Activated naive CD4-positive, alpha-beta T cell treated with Interleukin-2 at 50 U/mL for 16 hours (primary cell): ENCODE data around the gene TMEM235.
"Not testable (repeated sequence)": the region's sequence is repeated elsewhere in the genome, so short reads cannot be mapped to it uniquely, and the experiment has no call there.

ENCODE experiments used
- DNase-seq: peaks from one replicate; pipeline ENCODE4 v3.0.0-alpha.2; 2020

The TMEM235 gene

DNA sequence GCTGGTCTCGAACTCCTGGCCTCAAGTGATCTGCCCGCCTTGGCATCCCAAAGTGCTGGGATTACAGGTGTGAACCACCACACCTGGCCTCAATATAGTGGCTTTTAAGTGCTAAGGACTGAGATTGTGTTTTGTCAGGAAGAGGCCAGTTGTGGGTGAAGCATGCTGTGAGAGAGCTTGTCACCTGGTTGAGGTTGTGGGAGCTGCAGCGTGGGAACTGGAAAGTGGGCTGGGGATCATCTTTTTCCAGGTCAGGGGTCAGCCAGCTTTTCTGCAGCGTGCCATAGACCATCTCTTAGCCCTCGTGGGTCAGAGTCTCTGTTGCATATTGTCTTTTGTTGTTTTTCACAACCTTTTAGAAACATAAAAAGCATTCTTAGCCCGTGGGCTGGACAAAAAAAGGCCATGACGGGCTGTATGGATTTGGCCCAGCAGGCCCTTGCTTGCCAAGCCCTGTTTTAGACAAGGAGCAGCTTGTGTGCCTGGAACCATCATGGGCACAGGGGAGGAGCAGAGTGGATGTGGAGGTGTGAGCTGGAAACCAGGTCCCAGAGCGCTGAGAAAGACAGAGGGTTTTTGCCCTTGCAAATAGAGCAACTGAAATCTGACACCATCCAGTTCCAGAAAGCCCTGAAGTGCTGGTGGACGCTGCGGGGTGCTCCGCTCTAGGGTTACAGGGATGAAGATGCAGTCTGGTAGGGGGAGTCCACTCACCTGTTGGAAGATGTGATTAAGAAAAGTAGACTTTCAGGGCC, 11.9 kb upstream of the TMEM235 start:
- DNase-seq = no peak

DNA sequence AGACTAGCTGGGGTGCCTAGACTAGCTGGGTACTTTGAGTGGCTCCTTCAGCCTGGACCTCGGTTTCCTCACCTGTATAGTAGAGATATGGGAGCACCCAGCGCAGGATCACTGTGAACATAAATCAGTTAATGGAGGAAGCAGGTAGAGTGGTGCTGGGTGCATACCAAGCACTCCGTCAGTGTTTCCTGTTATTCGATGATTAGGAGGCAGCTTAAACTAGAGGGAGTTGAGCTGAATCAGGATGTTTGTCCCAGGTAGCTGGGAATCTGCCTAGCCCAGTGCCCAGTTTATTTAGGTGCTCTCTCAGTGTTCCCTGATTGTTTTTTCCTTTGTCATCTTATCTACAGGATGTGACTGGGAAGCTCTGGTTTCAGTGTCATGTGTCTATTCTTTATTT, 8.4 kb upstream of the TMEM235 start:
- DNase-seq = no peak

DNA sequence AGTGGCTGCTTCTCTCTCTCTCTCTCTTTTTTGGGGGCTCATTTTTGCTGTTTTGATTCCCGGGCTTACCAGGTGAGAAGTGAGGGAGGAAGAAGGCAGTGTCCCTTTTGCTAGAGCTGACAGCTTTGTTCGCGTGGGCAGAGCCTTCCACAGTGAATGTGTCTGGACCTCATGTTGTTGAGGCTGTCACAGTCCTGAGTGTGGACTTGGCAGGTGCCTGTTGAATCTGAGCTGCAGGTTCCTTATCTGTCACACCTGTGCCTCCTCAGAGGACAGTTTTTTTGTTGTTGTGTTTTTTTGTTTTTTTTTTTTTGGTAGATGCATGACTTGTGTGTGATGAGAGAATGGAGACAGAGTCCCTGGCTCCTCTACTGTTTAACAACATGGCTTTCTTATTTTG, 7.7 kb upstream of the TMEM235 start:
- no peak for DNase-seq

DNA sequence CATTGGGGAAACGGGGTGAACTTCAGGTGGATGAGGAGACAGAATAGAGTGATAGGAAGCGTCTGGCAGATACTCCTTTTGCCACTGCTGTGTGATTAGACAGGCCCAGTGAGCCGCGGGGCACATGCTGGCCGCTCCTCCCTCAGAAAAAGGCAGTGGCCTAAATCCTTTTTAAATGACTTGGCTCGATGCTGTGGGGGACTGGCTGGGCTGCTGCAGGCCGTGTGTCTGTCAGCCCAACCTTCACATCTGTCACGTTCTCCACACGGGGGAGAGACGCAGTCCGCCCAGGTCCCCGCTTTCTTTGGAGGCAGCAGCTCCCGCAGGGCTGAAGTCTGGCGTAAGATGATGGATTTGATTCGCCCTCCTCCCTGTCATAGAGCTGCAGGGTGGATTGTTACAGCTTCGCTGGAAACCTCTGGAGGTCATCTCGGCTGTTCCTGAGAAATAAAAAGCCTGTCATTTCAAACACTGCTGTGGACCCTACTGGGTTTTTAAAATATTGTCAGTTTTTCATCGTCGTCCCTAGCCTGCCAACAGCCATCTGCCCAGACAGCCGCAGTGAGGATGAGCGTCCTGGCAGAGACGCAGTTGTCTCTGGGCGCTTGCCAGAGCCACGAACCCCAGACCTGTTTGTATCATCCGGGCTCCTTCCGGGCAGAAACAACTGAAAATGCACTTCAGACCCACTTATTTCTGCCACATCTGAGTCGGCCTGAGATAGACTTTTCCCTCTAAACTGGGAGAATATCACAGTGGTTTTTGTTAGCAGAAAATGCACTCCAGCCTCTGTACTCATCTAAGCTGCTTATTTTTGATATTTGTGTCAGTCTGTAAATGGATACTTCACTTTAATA, 7.0 kb upstream of the TMEM235 start:
- no peak for DNase-seq

DNA sequence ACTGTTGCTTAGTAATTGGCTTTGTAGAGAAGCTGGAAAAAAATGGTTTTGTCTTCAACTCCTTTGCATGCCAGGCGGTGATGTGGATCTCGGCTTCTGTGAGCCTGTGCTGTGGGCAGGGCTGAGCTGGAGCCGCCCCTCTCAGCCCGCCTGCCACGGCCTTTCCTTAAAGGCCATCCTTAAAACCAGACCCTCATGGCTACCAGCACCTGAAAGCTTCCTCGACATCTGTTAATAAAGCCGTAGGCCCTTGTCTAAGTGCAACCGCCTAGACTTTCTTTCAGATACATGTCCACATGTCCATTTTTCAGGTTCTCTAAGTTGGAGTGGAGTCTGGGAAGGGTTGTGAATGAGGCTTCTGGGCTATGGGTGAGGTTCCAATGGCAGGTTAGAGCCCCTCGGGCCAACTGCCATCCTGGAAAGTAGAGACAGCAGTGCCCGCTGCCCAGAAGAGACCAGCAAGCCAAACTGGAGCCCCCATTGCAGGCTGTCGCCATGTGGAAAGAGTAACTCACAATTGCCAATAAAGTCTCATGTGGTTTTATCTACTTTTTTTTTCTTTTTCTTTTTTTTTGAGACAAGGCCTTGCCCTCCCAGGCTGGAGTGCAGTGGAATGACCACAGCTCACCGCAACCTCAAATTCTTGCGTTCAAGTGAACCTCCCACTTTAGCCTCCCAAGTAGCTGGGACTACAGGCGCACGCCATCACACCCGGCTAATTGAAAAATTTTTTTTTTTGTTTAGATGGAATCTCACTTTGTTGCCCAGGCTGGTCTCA, 6.2 kb upstream of the TMEM235 start:
- DNase-seq = no peak

DNA sequence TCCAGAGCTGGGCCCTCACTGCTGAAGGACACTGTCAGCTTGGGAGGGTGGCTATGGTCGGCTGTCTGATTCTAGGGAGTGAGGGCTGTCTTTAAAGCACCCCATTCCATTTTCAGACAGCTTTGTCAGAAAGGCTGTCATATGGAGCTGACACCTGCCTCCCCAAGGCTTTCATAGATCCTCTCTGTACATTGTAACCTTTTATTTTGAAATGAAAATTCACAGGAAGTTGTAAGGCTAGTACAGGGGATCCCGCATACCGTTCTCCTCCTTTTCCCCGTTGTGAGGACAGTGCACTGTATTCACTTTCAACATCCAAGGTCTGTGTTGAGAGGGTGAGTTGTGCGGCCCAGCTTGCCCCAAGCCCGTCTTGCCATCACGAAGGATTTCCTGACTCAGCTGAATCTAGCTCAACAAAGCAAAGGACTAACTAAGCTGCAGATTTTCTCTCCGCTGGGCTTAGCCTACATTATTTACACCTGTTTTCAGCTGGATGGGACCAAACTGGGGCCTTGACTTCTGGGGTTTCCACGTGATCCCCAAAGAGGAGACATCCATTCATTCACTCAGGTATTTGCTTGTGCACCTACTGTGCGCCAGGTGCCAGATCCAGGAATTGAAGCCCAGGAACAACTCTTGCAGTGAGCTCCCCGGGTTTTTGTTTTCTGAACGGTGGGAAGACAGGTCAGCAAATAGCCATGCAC, 5.2 kb upstream of the TMEM235 start:
- DNase-seq = no peak

DNA sequence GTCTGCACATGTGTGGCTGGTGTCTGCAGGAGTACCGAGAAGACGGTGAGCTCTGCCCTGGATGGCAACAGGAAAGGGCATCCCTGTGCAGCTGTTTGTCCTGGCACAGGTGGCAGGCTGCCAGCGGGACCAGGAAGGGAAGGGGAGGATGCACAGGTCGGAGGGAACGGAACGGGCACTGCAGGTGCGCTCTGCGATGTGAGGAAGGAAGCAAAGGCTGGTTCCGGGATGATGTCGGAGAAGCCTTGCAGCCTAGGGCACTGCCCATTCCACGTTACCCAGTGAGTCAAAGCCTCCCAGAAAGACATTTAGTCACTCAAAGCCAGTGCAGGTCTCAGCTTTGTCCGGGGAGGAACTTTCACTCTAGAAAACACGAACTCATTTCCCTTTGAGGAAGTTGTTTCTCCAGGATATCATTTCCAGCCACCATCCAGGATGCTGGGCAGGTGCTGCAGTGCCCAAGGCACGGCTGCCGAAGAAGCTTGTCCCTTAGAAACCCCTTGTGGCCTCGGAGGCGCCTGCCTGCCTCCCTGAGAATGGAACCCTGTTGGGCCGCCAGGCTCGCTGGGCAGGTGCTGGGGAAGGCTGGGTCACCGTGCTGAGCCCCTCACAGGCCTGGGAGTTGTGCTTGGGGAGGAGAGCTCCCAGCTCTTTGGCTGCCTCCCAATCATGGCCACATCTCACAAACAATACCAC, 4.5 kb upstream of the TMEM235 start:
- DNase-seq = no peak

DNA sequence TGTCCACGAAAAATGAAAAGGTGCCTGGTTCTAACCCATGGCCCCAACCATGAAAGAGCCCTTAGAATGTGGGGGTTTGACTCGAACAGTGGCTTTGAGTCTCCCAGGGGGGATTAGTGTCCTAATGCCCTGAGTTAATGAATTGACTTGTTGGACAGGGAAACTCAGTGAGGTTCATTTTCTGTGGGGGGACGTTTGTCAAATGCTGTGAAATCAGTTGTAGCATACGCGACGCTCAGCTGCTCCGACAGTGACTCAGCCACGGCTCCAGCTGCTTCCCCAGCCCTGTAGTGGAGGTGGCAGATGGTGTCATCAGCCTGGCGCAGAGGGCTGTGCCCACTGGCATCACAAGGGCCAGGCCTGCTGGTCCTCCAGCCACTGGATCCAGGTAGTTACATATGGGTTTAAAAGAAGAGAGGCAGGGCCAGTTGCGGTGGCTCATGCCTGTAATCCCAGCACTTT, 3.9 kb upstream of the TMEM235 start:
- no peak for DNase-seq

DNA sequence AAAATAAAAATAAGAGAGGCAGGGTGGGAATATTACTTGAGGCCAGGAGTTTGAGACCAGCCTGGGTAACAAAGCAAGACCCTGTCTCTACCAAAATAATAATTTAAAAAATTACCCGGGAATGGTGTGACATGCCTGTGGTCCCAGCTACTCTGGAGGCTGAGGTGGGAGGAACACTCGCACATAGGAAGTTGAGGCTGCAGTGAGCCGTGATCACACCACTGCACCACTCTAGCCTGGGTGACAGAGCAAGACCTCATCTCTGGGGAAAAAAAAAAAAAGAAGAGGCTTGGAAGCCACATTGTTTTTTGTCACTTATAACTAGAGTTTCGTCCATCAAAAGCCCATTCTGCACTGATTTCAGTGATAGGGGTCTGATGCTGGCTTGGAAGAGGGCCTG, 3.3 kb upstream of the TMEM235 start:
- DNase-seq = no peak

DNA sequence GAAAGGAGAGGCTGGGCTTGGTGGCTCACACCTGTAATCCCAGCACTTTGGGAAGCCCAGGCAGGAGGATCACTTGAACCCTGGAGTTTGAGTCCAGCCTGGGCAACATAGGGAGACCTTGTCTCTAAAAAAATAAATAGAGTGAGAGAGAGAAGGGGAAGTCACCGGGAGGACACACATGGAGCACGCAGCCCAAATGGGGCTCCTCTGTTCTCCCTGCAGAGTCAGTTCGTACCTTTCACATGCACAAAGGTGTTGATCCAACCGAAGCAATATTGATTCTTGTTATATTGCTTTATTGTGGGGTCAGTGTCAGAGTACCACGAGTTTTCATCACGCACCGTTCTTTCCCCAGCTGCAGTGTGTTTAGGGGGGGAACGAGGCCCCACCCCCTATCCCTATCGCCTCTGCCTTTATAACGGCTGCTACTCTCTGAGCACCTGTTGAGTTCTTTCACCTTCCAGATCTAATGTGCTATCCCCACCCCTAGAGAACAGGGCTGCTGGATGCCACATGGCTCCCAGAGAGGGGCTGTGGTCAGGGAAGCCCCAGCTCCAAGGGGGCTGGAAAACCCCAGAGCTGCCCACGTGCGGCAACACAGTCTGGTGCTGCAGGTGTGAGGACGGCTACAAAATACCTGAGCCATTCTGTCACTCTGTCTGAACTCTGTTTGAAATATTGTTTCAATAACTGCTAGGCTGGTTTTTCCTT, 1.0 kb upstream of the TMEM235 start:
- DNase-seq = no peak

DNA sequence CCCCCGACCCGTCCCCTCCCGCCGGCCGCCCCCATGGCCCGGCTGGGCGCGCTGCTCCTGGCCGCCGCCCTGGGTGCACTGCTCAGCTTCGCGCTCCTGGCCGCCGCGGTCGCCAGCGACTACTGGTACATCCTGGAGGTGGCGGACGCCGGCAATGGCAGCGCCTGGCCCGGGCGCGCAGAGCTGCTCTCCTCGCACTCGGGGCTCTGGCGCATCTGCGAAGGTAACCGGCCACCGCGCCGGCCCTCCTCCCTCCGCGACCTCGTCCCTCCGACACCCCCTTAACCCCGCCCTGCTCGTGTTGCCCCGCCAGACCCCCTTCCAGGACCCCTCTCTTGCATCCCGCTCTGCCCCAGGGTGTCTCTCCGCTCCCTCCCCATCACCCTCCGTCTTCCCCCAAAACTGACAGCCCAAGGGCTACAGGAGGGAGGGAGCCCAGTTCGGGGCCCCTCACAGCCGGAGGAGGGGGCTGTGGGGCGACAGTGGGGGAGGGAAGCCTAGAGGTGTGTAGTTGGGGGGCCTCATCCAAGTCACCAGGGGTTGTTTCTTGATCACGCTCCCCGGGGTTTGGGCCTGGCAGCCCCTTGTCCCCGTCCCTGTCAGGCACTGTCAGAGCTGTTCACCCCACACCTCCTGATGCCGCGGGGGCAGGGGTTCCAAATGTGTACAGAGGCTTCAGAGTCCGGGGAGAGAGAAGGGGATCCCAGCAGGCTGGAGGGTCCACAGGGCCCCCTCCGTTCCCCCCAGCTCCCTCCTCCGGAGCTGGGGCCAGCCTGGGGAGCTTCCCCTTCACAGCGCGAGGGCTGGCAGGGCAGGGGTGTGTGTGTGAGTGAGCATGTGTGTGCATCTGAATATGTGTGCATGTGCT, 794 bp downstream of the TMEM235 start:
- DNase-seq = no peak

DNA sequence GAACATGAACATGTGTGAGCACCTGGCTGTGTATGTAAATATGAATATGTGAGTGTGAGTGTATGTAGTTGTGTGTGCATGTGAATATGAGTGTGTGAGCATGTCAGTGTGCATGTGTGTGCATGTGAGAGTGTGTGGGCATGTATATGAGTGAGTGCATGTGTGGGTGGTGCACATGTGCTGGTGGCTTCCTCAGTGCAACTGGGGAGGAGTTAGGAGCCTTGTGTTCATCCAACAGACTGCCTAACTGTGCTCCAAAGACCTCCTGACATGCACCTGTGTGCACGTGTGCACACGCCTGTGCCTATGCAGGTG, 1.4 kb downstream of the TMEM235 start:
- DNase-seq = no peak

DNA sequence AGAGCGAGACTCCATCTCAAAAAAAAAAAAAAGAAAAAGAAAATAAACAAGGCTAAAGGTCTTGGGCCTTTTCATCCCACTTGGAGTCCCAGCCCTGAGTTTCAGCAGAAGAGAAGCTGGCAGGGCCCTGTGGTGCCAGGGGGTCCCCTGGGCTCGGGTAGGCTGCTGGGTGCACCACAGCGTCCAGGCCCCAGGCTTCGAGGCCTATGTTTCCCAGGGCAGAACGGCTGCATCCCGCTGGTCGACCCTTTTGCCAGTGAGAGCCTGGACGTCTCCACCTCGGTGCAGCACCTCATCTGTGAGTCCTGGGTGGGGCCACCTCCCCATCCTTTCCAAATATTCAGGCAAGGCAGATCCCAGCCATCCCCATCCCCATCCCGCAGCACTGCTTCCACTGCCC, 2.2 kb downstream of the TMEM235 start:
- DNase-seq = no peak

DNA sequence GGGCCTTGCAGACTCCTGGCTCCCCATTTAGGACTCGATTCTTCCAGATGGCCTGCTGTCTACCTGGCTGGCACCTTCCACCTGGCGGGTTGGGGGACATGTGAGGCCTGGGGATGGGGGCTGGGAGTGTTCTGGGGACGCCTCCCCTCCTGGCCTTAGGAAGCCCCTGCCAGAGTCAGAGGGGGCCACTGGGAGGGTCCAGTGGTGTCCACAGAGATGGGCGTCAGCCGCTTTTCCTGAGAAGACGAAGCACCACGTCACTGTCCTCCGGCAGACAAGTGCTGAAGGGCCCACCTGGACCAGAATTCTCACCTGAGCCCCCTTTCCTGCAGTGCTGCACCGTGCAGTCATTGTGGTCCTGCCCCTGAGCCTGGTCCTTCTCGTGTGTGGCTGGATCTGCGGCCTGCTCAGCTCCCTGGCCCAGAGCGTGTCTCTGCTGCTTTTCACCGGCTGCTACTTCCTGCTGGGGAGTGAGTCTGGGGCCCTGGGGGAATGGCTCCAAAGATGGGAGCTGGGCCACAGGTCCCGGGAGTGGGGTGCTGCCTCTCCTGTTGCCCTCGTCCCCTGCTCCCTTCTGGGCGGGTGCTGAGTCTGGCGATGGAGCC, 2.9 kb downstream of the TMEM235 start:
- no peak for DNase-seq

DNA sequence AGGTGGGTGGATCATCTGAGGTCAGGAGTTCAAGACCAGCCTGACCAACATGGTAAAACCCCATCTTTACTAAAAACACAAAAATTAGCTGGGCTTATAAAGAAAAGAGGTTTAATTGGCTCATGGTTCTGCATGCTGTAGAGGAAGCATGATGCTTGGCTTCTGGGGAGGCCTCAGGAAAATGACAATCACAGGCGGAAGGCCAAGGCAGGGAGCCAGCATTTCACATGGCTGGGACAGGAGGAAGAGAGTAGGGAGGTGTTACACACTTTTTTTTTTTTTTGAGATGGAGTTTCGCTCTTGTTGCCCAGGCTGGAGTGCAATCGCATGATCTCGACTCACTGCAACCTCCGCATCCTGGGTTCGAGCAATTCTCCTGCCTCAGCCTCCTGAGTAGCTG, 3.6 kb downstream of the TMEM235 start:
- not testable (repeated sequence) for DNase-seq

DNA sequence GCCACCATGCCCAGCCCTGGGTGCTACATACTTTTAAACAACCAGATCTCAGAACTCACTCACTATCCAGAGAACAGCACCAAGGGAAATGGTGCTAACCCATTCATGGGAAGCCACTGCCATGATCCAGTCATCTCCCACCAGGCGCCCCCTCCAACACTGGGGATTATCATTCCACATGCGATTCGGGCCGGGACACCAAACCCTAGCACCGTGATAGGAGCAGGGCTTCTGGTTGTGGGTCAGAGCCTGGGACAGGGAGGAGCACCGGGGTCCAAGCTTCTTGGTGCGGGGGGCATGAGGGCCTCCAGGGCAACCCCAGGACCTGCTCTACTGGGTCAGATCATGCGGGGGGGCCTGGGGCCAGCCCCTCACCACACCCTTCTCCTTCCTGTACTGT, 4.5 kb downstream of the TMEM235 start:
- no peak for DNase-seq

DNA sequence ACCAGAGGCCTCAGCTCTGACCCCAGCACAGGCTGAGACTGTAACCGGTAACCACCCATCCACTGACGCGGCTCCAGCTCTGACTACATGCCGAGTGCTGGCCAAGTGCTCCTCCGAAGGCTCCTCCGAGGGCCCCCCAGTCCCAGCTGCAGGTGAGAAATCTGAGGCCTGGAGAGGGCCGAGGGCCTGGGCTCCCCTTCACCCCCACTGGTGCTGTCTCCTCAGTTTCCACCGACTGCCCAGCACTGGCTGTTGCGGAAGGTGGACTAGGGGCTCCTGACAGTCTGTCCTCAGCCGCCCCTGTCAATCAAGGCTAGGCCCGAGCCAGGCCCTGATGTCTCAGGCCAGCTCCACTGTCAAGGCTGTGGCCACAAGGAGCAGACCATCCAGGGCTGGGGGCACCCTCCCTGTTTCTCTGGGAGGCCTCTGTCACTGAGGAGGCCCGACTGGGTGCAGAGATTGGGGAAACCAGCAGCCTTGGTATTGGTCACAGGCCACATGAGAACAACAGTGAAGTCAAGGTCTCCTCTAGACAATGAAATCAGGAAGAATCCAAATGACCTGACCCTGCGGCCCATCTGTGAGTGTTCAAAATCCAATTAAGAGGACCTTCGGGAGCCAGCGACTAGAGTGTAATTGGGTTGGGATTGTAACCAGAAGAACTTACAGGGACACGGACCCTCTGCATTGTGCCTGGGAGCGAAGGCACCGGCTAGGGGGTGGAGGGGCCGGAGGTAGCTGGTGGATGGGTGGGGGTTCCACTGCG, 5.1 kb downstream of the TMEM235 start:
- DNase-seq = no peak

DNA sequence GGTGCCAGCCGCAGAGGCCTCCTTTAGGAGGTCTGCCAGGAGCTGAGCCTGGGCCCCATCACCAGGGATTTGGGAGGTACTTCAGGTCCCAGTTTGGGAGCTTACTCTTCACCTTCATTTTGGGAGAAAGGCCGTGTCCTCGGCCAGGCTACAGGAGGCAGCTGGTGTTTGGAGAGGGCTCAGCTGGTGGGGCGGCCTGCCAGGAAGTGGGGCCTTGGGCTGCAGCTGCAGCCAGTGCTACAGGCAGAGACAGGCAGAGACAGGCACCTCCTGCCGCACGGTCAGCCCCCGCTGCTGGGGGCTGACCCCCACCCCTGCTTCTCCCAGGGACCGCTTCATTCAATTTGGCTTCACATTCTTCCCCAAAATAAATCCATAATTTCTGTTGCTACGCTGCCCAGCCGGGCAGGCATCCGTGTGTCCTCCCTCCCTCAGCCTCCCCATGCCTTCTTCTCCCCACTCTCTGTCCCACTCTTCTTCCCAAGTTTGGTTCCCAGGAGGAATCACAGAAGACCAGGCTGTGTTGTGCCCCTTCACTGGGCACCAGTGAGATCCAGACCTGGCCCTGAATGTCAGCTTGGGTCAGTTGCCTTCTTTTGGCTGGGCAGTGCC, 6.1 kb downstream of the TMEM235 start:
- no peak for DNase-seq
